NCI-H2029 treated with DMSO at 0.1 percent for 48 hours (cell line): ENCODE measurements around the gene TTC32.
"Not testable (repeated sequence)": the region's sequence is repeated elsewhere in the genome, so short reads cannot be mapped to it uniquely, and the experiment has no call there.

Experiments
- DNase-seq: peaks from one replicate; lab custom pipeline; 2025; lab: John Stamatoyannopoulos, UW

The TTC32 gene

GRCh38 chr2:19899985-19900930 is 1.5 kb downstream of the TTC32 start:
- peak; percentile 48 for DNase-seq

GRCh38 chr2:19898592-19899329 is 3.0 kb downstream of the TTC32 start:
- DNase-seq = no peak

- no peak for DNase-seq
These were observed 4.0 kb downstream of the TTC32 start for GRCh38 chr2:19897623-19898245.

- no peak for DNase-seq
These were observed 6.2 kb downstream of the TTC32 start for GRCh38 chr2:19895535-19895934.

- DNase-seq = no peak
These were observed 7.5 kb downstream of the TTC32 start for GRCh38 chr2:19894134-19894792.

- no peak for DNase-seq
These were observed 8.2 kb downstream of the TTC32 start for GRCh38 chr2:19893520-19894133.

GRCh38 chr2:19891971-19892370 is 9.8 kb downstream of the TTC32 start:
- DNase-seq = not testable (repeated sequence)

GRCh38 chr2:19890104-19890503 is 11.7 kb downstream of the TTC32 start:
- DNase-seq = peak; percentile 15

- no peak for DNase-seq
These were observed 13.0 kb downstream of the TTC32 start for GRCh38 chr2:19888831-19889230.

GRCh38 chr2:19887510-19887909 is 14.3 kb downstream of the TTC32 start:
- DNase-seq = no peak

GRCh38 chr2:19886261-19886660 is 15.5 kb downstream of the TTC32 start:
- no peak for DNase-seq

- no peak for DNase-seq
These were observed 16.0 kb downstream of the TTC32 start for GRCh38 chr2:19885791-19886190.

GRCh38 chr2:19883971-19884720 is 17.6 kb downstream of the TTC32 start:
- no peak for DNase-seq

GRCh38 chr2:19883486-19883885 is 18.3 kb downstream of the TTC32 start:
- no peak for DNase-seq

GRCh38 chr2:19882286-19882685 is 19.5 kb downstream of the TTC32 start:
- DNase-seq = no peak

- no peak for DNase-seq
These were observed 19.9 kb downstream of the TTC32 start for GRCh38 chr2:19881908-19882265.

GRCh38 chr2:19881221-19881907 is 20.4 kb downstream of the TTC32 start:
- no peak for DNase-seq

GRCh38 chr2:19880191-19880590 is 21.6 kb downstream of the TTC32 start:
- not testable (repeated sequence) for DNase-seq

GRCh38 chr2:19879120-19879519 is 22.7 kb downstream of the TTC32 start:
- DNase-seq = no peak

GRCh38 chr2:19878268-19879046 is 23.3 kb downstream of the TTC32 start:
- no peak for DNase-seq
